HG03175 (cell line): ENCODE data around the gene HOXA1.
"Not testable (repeated sequence)": the region's sequence is repeated elsewhere in the genome, so short reads cannot be mapped to it uniquely, and the experiment has no call there.

Experiments
- ATAC-seq: cut with Tn5 transposase; IDR thresholded peaks from one replicate; pipeline ENCODE4 v1.9.1; 2021; ENCODE audit warnings: mild to moderate bottlenecking, moderate library complexity; ENCODE audit not compliant: unreplicated experiment

Gene HOXA1

DNA sequence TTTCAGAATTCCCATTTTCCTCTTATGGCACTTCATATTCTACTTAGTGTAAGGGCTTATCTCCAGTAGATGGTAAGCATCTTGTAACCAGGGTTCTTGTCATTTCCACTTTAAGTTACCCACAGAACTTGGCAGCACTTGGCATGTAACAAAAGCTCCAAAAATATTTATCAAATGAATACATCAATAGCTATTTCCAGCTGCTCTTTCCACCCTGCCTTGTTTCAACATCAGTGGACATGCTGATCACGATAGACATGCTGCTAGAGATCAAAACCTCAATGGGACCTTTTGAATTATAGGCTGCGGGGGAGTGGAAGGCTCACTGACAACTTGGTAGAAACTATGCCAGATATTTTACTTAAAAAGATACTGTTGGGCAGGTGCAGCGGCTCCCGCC, 32.9 kb downstream of the HOXA1 start:
- no peak for ATAC-seq

DNA sequence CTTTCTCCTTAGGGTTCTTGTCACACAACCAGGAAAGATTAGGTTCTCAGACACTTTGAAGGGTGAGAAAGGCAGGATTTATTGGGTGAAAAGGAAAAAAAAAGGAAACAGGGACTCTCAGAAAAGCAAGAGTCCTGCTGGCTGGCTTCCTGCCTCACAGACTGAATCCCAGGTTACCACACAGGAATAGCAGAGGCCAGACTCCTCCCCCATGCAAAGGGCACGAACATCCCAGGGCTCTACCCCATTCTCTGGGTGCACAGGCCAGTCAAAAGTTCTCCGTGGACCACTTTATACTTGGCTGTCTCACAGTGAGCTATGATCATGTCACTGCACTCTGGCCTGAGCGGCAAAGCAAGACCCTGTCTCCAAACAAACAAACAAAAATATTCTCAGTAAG, 42.6 kb downstream of the HOXA1 start:
- no peak for ATAC-seq

DNA sequence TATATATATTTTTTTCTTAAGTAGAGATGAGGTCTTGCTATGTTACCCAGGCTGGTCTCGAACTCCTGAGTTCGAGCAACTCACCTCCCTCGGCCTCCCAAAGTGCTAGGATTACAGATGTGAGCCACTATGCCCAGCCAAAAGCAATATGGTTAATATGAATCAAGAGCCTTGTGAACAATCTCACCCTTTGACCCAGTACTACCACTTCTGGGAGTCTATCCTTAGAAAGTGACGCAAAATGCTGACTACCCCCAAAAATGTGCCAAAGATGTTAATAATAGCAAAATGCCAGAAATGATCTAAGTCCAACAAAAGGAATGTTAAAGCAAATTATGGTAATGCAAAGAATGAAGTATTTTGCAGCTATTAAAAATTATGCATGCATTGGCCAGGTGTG, 44.3 kb downstream of the HOXA1 start:
- no peak for ATAC-seq

DNA sequence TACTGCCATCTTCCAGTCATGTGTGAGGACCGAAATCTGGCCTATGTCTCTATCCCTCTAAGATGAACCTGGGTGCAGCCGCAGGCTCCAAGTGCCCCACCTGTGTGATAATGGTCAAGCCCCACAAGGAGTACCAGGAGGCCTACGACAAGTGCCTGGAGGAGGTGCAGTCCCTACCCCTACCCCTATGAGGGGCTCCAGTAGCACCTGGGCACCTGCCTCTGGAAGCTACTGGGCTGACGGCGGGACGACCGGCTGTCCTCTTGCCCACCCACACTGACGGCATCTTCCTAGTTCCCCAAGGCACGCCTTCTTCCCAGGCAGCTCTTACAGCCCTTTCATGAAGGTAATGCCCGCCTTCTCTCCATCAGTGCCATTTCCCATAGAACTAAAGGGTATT, 47.4 kb downstream of the HOXA1 start:
- ATAC-seq: no peak

DNA sequence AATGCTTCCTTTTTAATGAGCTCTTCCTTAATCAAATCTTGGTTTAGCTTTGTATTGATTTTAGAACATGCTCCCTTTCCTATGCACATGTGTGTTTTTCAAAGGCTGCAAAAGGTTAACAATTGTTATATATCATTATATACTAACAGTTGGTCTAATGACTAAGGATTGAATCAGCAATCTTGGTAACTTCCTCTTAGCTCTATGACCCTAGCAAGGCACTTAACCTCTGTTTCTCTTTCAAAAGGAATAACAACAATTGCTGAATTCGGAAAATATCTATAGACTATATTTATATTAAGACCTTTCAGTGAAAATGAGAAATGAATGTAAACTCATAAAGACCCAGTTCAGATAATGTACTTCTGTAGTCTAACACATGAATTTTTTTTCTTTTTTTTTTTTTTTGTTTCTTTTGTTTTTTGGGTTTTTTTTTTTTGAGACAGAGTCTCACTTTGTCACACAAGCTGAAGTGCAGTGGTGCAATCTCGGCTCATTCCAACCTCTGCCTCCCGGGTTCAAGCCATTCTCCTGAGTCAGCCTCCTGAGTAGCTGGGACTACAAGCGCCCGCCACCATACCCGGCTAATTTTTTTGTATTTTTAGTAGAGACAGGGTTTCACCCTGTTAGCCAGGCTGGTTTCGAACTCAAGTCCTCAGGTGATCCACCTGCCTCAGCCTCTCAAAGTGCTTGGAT, 48.8 kb downstream of the HOXA1 start:
- ATAC-seq: no peak

DNA sequence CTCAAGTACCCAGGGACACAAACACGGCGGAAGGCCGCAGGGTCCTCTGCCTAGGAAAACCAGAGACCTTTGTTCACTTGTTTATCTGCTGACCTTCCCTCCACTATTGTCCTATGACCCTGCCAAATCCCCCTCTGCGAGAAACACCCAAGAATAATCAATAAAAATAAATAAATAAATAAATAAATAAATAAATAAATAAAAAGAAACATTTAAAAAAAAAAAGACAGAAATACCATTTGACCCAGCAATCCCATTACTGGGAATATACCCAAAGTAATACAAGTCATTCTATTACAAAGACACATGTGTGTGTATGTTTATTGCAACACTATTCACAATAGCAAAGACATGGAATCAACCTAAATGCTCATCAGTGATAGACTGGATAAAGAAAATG, 49.8 kb downstream of the HOXA1 start:
- not testable (repeated sequence) for ATAC-seq

DNA sequence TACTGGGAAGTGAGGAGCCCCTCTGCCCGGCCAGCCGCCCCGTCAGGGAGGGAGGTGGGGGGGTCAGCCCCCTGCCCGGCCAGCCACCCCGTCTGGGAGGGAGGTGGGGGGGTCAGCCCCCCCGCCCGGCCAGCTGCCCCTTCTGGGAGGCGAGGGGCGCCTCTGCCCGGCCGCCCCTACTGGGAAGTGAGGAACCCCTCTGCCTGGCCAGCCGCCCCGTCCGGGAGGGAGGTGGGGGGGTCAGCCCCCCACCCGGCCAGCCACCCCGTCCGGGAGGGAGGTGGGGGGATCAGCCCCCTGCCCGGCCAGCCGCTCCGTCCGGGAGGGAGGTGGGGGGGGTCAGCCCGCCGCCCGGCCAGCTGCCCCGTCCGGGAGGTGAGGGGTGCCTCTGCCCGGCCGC, 50.7 kb downstream of the HOXA1 start:
- ATAC-seq: not testable (repeated sequence)
